Activated CD4-positive, alpha-beta T cell treated with anti-CD3 and anti-CD28 coated beads for 36 hours (primary cell): Measurements from ENCODE around the gene RHBDD2. TPM values are rescaled to one million over a fixed set of nuclear protein-coding genes. Genes with fewer than 3 reads are reported as not detected.
"Not testable (repeated sequence)": the region's sequence is repeated elsewhere in the genome, so short reads cannot be mapped to it uniquely, and the experiment has no call there.

Source experiments
- ATAC-seq: fragments of 200-7000 bp; cut with Tn5 transposase; one replicate; pipeline ENCODE4 v1.10.0; 2021; ENCODE audit warnings: mild to moderate bottlenecking, moderate library complexity
- CTCF ChIA-PET: fragments of 350-600 bp; sonication (Branson Sonifier 250); formaldehyde crosslinking; loops from one replicate; lab custom pipeline; 2021; ENCODE audit warnings: antibody characterized with exemption; lab: Charles Lee
- POLR2A ChIA-PET: fragments of 350-600 bp; sonication (Branson Sonifier 250); formaldehyde crosslinking; loops from one replicate; lab custom pipeline; 2021; ENCODE audit warnings: antibody characterized with exemption, inconsistent platforms; lab: Charles Lee
- DNase-seq: peaks from one replicate; pipeline ENCODE4 v3.0.0-alpha.2; 2020
- H3K27ac Mint-ChIP-seq: one replicate; pipeline ENCODE4 v1.8.0; 2021; ENCODE audit warnings: mixed read lengths
- H3K27me3 Mint-ChIP-seq: one replicate; pipeline ENCODE4 v1.8.0; 2021; ENCODE audit warnings: mixed read lengths
- H3K36me3 Mint-ChIP-seq: one replicate; pipeline ENCODE4 v1.8.0; 2021; ENCODE audit warnings: low read depth, mixed read lengths
- H3K4me1 Mint-ChIP-seq: one replicate; pipeline ENCODE4 v1.8.0; 2021; ENCODE audit warnings: mixed read lengths
- H3K4me3 Mint-ChIP-seq: one replicate; pipeline ENCODE4 v1.8.0; 2021; ENCODE audit warnings: mild to moderate bottlenecking, moderate library complexity, mixed read lengths
- H3K9me3 Mint-ChIP-seq: one replicate; pipeline ENCODE4 v1.8.0; 2021; ENCODE audit warnings: low read depth, mixed read lengths
- intact Hi-C, 2 experiments: fragments of 100-400 bp; cut with DNase I in 1 of 2; cut with micrococcal nuclease in 1 of 2; formaldehyde crosslinking; loops; one replicate each; pipeline versions ENCODE4 v1.14.2 to v1.15.1; 2022 to 2024; cut with DNase I, micrococcal nuclease
- total RNA-seq, 2 experiments: library from RNA; stranded (reverse); gene quantifications; one replicate each; pipeline ENCODE4 v1.2.3, GENCODE V29; 2021

RHBDD2 gene
- total RNA-seq, 2 experiments from 2014 or later, result 21.6 to 23.2 TPM

- Mint-ChIP-seq H3K4me3 (no peak overlapping the region), H3K4me1 (peaks cover 8% of the 10 kb centered on the region), H3K9me3 (no peaks in the 10 kb centered on the region), H3K27ac (no peak overlapping the region), H3K36me3 (no peaks in the 10 kb centered on the region), H3K27me3 (no peaks in the 10 kb centered on the region)
- intact Hi-C loops, result no loop called here
- CTCF ChIA-PET, result interaction anchor here (0.7 kb wide), 1 partner anchor 18 kb away, joined by 3 read pairs; no protein-coding TSS in a partner anchor
- DNase-seq (no peak), ATAC-seq (no peak)
- POLR2A ChIA-PET, result no interaction called here
Measured at GRCh38 chr7:75909521-75910132, 30.8 kb downstream of the RHBDD2 start.

GRCh38 chr7:75911186-75911585, 32.4 kb downstream of the RHBDD2 start:
- CTCF ChIA-PET, intact Hi-C loops: not testable (repeated sequence)

GRCh38 chr7:75913437-75913836, 34.6 kb downstream of the RHBDD2 start:
- ChIA-PET POLR2A (no interaction called here), CTCF (interaction anchor here (1.1 kb wide), 1 partner anchor 15 kb away, joined by 3 read pairs; no protein-coding TSS in a partner anchor)
- H3K27ac Mint-ChIP-seq, result no peak overlapping the region
- H3K9me3 Mint-ChIP-seq, result no peaks in the 10 kb centered on the region
- no peak for DNase-seq
- no peak for ATAC-seq
- H3K27me3 Mint-ChIP-seq, result no peaks in the 10 kb centered on the region
- H3K36me3 Mint-ChIP-seq, result no peaks in the 10 kb centered on the region
- intact Hi-C loops, result no loop called here
- peak overlapping the region; percentile 80 for H3K4me3 Mint-ChIP-seq
- H3K4me1 Mint-ChIP-seq, result peaks cover 17% of the 10 kb centered on the region

More at GRCh38 chr7:75911186-75911585, 32.4 kb downstream of the RHBDD2 start:
- not testable (repeated sequence) for H3K27ac Mint-ChIP-seq, ATAC-seq, H3K9me3 Mint-ChIP-seq, DNase-seq, H3K4me3 Mint-ChIP-seq, H3K27me3 Mint-ChIP-seq, H3K36me3 Mint-ChIP-seq
- H3K4me1 Mint-ChIP-seq, result peaks cover 11% of the 10 kb centered on the region
- POLR2A ChIA-PET, result interaction anchor here (0.9 kb wide), 1 partner anchor 32 kb away, joined by 3 read pairs; the partner anchor contains the start of gene RHBDD2

- no peaks in the 10 kb centered on the region for H3K36me3 Mint-ChIP-seq
- CTCF ChIA-PET, result interaction anchor here (1.1 to 1.4 kb wide), 2 partner anchors 14 to 106 kb away, joined by 3 to 11 read pairs; no protein-coding TSS in a partner anchor
- intact Hi-C loops, result loop anchor here (1.0 to 2.0 kb wide), 5 partner anchors 35 to 253 kb away; partner anchors contain the start of gene RHBDD2 (in 1 of the 2)
- peaks cover 23% of the 10 kb centered on the region for H3K4me1 Mint-ChIP-seq
- POLR2A ChIA-PET, result interaction anchor here (0.8 kb wide), 1 partner anchor 36 kb away, joined by 6 read pairs; no protein-coding TSS in a partner anchor
- no peaks in the 10 kb centered on the region for H3K9me3 Mint-ChIP-seq
- H3K27ac Mint-ChIP-seq, result peak overlapping the region; percentile 81
- DNase-seq, result no peak
- no peak for ATAC-seq
- H3K4me3 Mint-ChIP-seq, result peak overlapping the region; percentile 80
- no peaks in the 10 kb centered on the region for H3K27me3 Mint-ChIP-seq
Measured at GRCh38 chr7:75914169-75914654, 35.4 kb downstream of the RHBDD2 start.

- Mint-ChIP-seq H3K4me1 (peaks cover 27% of the 10 kb centered on the region), H3K4me3 (peak within 1 kb of the TSS; percentile 80), H3K27ac (peak within 1 kb of the TSS; percentile 81), H3K36me3 (no peaks in the 10 kb centered on the region), H3K27me3 (no peaks in the 10 kb centered on the region), H3K9me3 (no peaks in the 10 kb centered on the region)
- ATAC-seq (peak; percentile 89), DNase-seq (peak; percentile 97)
- intact Hi-C loops, result loop anchor here (1.0 to 5.0 kb wide), 13 partner anchors 36 to 444 kb away; partner anchors contain the start of genes TMEM120A (in 2 of the 2), RHBDD2 (in 1 of the 2) and STYXL1 (in 1 of the 2)
- POLR2A ChIA-PET, result interaction anchor here (0.7 to 1.0 kb wide), 4 partner anchors 37 to 139 kb away, joined by 3 to 6 read pairs (median 4); no protein-coding TSS in a partner anchor
- CTCF ChIA-PET, result interaction anchor here (1.1 to 1.4 kb wide), 2 partner anchors 14 to 105 kb away, joined by 3 to 11 read pairs; no protein-coding TSS in a partner anchor
Measured at GRCh38 chr7:75914655-75915415, 36.0 kb downstream of the RHBDD2 start, which contains the start of gene POR. POR (plus strand) TSS chr7:75915155; CDS start chr7:75954002, 38,847 bp downstream.

GRCh38 chr7:75915416-75916156, 36.8 kb downstream of the RHBDD2 start:
- Mint-ChIP-seq H3K4me1 (peaks cover 32% of the 10 kb centered on the region), H3K36me3 (no peaks in the 10 kb centered on the region), H3K27ac (peak overlapping the region; percentile 24), H3K4me3 (peak overlapping the region; percentile 80), H3K9me3 (no peaks in the 10 kb centered on the region), H3K27me3 (no peaks in the 10 kb centered on the region)
- ChIA-PET POLR2A (interaction anchor here (0.7 to 1.1 kb wide), 4 partner anchors 10 to 138 kb away, joined by 3 to 4 read pairs (median 4); no protein-coding TSS in a partner anchor), CTCF (interaction anchor here (0.7 to 1.4 kb wide), 2 partner anchors 104 to 105 kb away, joined by 3 to 11 read pairs; no protein-coding TSS in a partner anchor)
- intact Hi-C loops, result loop anchor here (1.0 to 5.0 kb wide), 12 partner anchors 37 to 444 kb away; partner anchors contain the start of genes TMEM120A (in 2 of the 2) and STYXL1 (in 1 of the 2)
- ATAC-seq (no peak), DNase-seq (peak; percentile 45)

- no peaks in the 10 kb centered on the region for H3K27me3 Mint-ChIP-seq
- H3K9me3 Mint-ChIP-seq, result no peaks in the 10 kb centered on the region
- ChIA-PET POLR2A (interaction anchor here (0.7 to 1.4 kb wide), 5 partner anchors 9 to 137 kb away, joined by 3 to 4 read pairs (median 3); no protein-coding TSS in a partner anchor), CTCF (interaction anchor here (0.7 to 0.9 kb wide), 3 partner anchors 26 to 104 kb away, joined by 3 read pairs; no protein-coding TSS in a partner anchor)
- intact Hi-C loops, result loop anchor here in 1 of 2 experiments (5.0 kb wide), 1 partner anchor 76 kb away; the partner anchor contains the start of gene TMEM120A
- no peak overlapping the region for H3K27ac Mint-ChIP-seq
- H3K4me1 Mint-ChIP-seq, result peaks cover 37% of the 10 kb centered on the region
- DNase-seq (no peak), ATAC-seq (no peak)
- H3K4me3 Mint-ChIP-seq, result peak overlapping the region; percentile 80
- H3K36me3 Mint-ChIP-seq, result peaks cover 3% of the 10 kb centered on the region
Measured at GRCh38 chr7:75916259-75916658, 37.4 kb downstream of the RHBDD2 start.

- Mint-ChIP-seq H3K4me1 (peaks cover 41% of the 10 kb centered on the region), H3K27me3 (no peaks in the 10 kb centered on the region), H3K4me3 (no peak overlapping the region), H3K9me3 (no peaks in the 10 kb centered on the region), H3K36me3 (peaks cover 3% of the 10 kb centered on the region), H3K27ac (no peak overlapping the region)
- ATAC-seq (no peak), DNase-seq (no peak)
- intact Hi-C loops, result loop anchor here in 1 of 2 experiments (5.0 kb wide), 1 partner anchor 75 kb away; the partner anchor contains the start of gene TMEM120A
- ChIA-PET POLR2A (interaction anchor here (0.6 to 1.4 kb wide), 4 partner anchors 9 to 100 kb away, joined by 3 to 4 read pairs (median 3); no protein-coding TSS in a partner anchor), CTCF (interaction anchor here (0.7 to 0.9 kb wide), 3 partner anchors 25 to 103 kb away, joined by 3 read pairs; no protein-coding TSS in a partner anchor)
Measured at GRCh38 chr7:75916685-75917634, 38.1 kb downstream of the RHBDD2 start.

- DNase-seq (peak; percentile 71), ATAC-seq (peak; percentile 93)
- intact Hi-C loops, result loop anchor here in 1 of 2 experiments (5.0 kb wide), 1 partner anchor 143 kb away; no protein-coding TSS in a partner anchor
- no peak overlapping the region for H3K27ac Mint-ChIP-seq
- no peaks in the 10 kb centered on the region for H3K27me3 Mint-ChIP-seq
- peaks cover 44% of the 10 kb centered on the region for H3K4me1 Mint-ChIP-seq
- H3K36me3 Mint-ChIP-seq, result peaks cover 4% of the 10 kb centered on the region
- ChIA-PET POLR2A (interaction anchor here (0.7 to 1.1 kb wide), 2 partner anchors 34 to 54 kb away, joined by 3 to 8 read pairs; no protein-coding TSS in a partner anchor), CTCF (interaction anchor here (0.6 to 1.1 kb wide), 2 partner anchors 50 to 99 kb away, joined by 3 to 4 read pairs; no protein-coding TSS in a partner anchor)
- H3K4me3 Mint-ChIP-seq, result no peak overlapping the region
- no peaks in the 10 kb centered on the region for H3K9me3 Mint-ChIP-seq
Measured at GRCh38 chr7:75920431-75921161, 41.8 kb downstream of the RHBDD2 start.
